NT2/D1 (cell line): ENCODE measurements around the gene VEPH1.

Experiments
- SUZ12 ChIP-seq: IDR thresholded peaks from 2 replicates; pipeline ENCODE4 v1.6.1; 2011; ENCODE audit not compliant: insufficient read length, insufficient read depth; ENCODE audit errors: extremely low read depth
- YY1 ChIP-seq: IDR thresholded peaks from 2 replicates; pipeline ENCODE4 v1.6.1; 2011; ENCODE audit not compliant: insufficient read length, insufficient read depth
- ZNF274 ChIP-seq: IDR thresholded peaks from 2 replicates; pipeline ENCODE4 v1.6.1; 2011; ENCODE audit warnings: mild to moderate bottlenecking, low read depth, low read length

DNA sequence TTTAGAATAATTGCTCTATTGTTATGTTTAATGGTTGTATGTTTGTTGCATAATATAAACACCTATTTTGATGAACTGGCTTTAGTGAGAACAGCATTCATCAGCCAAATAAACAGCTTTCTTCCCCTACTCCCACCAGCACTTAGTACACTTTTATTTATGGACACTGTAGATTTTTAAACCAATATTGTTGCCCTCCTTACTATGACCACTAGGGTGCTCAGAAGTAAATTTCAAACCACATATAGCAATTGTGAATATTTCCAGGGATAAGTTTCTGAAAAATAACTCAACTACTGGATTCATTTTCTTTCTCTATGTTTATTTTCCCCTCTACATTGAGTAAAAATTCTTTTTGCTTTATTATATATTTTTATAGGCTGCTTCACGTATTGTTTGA, 151.2 kb downstream of the VEPH1 start:
- TF ChIP-seq ZNF274 (no peak), SUZ12 (no peak), YY1 (no peak)
